Fibroblast of mammary gland (primary cell): ENCODE results near the gene UVSSA.
"Not testable (repeated sequence)": the region's sequence is repeated elsewhere in the genome, so short reads cannot be mapped to it uniquely, and the experiment has no call there.

Experiments used
- DNase-seq: peaks from one replicate; pipeline ENCODE4 v3.0.0-alpha.2; 2010; ENCODE audit warnings: low read depth
- H3K4me3 ChIP-seq: 2 replicates; pipeline ENCODE4 v1.5.1; 2011; ENCODE audit warnings: low read depth, mild to moderate bottlenecking, low read length, moderate library complexity; ENCODE audit not compliant: control insufficient read depth
- CTCF ChIP-seq: conservative IDR thresholded peaks from 2 replicates; pipeline ENCODE4 v1.5.1; 2011; ENCODE audit warnings: low read depth, low read length, inconsistent platforms; ENCODE audit not compliant: control insufficient read depth, insufficient read depth

UVSSA gene

GRCh38 chr4:1334579-1334895 is 12.5 kb upstream of the UVSSA start:
- TF ChIP-seq CTCF, result no peak
- H3K4me3 ChIP-seq, result no peak overlapping the region
- DNase-seq, result no peak

DNA sequence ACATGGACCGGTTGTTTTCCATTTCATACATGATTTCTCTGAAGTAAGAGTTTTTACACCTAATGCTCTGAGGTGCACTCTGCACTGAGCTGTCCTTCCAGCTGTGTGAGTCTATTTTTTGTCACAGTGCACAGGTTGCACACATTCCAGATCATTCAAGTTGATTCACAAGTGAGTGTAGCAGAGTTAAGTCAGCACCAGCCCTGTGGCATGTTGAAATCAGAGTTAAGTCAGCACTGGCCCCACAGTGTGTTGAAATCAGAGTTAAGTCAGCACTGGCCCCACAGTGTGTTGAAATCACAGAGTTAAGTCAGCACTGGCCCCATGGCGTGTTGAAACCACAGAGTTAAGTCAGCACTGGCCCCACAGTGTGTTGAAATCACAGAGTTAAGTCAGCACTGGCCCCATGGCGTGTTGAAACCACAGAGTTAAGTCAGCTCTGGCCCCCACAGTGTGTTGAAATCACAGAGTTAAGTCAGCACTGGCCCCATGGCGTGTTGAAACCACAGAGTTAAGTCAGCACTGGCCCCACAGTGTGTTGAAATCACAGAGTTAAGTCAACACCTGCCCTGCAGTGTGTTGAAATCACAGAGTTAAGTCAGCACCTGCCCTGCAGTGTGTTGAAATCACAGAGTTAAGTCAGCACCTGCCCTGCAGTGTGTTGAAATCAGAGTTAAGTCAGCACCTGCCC is 11.7 kb upstream of the UVSSA start:
- peak; percentile 63 for DNase-seq
- not testable (repeated sequence) for H3K4me3 ChIP-seq

- peak; percentile 78 for DNase-seq
- H3K4me3 ChIP-seq, result no peak overlapping the region
- no peak for TF ChIP-seq CTCF
Measured at GRCh38 chr4:1336088-1336491, 10.9 kb upstream of the UVSSA start.

DNA sequence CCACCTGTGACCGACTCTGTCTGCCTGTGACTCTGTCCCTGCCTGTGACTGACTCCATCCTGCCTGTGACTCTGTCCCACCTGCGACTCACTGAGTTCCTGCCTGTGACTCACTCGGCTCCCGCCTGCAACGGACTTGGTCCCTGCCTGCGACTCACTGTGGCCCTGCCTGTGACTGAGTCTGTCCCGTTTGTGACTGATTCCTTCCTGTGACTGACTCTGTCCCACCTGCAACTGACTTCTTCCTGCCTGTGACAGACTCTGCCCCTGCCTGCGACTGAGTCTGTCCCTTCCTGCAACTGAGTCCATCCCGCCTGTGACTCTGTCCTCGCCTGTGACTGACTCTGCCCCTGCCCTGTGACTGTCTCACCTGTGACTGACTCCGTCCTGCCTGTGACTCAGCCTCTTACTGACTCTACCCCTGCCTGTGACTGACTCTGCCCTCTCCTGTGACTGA is 9.6 kb upstream of the UVSSA start:
- no peak overlapping the region for H3K4me3 ChIP-seq
- TF ChIP-seq CTCF, result no peak
- DNase-seq, result peak; percentile 45

DNA sequence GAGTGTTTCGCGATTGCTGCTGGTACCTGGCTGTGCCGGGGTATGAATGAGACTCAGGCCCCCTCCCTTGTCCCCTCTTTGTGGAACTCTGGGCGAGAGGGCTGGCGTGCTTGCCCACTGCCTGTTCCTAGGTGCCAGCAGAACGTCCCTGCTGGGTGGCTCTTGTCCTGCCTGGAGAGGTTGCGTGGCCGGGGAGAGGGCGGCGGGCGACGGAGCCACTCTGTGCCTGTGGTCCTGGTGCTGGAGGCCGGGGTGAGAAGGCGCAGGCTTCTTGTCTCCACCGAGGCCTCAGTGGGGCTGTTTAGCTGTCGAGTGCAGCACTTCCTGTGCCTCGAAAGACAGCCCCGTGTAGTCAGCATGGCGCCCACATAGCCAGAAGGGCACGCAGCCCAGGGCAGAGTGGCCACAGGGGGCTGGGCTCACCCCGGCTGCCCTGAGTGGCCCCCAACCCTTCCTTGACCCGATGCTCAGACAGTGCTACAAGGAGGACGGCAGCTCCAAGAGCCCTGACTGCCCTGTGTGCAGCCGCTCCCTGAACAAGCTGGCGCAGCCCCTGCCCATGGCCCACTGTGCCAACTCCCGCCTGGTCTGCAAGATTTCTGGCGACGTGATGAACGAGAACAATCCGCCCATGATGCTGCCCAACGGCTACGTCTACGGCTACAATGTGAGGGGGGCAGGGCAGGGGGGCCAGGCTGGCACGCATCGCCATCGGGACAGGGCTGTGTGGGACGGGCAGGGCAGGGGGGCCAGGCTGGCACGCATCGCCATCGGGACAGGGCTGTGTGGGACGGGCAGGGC is 8.9 kb upstream of the UVSSA start:
- no peak for TF ChIP-seq CTCF
- DNase-seq, result no peak
- H3K4me3 ChIP-seq, result no peak overlapping the region

- DNase-seq, result no peak
- no peak for TF ChIP-seq CTCF
- no peak overlapping the region for H3K4me3 ChIP-seq
Measured at GRCh38 chr4:1338752-1339414, 8.1 kb upstream of the UVSSA start.

DNA sequence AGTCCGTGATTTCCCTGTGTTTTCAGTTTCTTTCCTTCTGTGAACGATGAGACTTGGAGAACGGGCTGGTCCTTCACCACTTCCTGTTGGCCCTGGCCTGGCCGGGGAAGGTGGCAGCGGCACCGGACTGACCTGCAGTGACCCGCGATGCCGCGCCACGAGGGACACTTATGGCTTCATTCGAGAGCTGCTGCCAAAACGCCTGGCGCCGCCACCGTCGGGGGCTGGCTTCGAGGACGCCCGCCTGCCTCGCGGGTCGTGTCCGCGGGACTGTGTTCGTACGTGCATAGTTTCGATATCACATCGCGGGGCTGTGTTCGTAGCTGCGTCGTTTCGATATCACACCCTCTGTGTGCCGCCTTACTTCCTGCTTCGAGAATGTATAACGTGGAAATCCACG is 7.5 kb upstream of the UVSSA start:
- DNase-seq, result no peak
- no peak overlapping the region for H3K4me3 ChIP-seq
- TF ChIP-seq CTCF, result no peak
